ENCODE data around the gene CUEDC1. TPM values are rescaled to one million over a fixed set of nuclear protein-coding genes. Genes with fewer than 3 reads are reported as not detected.

CUEDC1 gene
- total RNA-seq, 1 donor from 2014 or later, result 38.4 TPM

DNA sequence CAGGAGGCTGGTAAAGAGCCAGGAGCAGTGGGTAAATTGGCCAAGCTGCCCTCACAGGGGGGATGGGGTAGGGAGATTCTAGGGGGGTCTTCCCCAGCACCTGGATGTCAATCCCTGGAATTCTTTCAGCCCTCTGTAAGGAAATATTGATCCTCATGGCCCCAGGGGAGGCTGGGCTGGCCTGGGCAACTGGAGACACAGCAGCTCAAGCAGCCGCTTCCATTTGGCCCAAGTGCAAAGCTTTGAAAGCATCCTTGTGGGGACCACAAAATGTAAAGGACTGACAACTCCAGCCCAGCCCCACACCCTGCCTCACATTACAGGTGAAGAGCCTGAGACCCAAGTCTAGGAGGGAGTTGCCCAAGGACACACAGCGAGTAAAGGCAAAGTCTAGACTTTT, 66.0 kb downstream of the CUEDC1 start:
- H3K27ac Mint-ChIP-seq (ENCODE audit: unreplicated experiment), result no peak overlapping the region
- DNase-seq (ENCODE audit: extremely low spot score, unreplicated experiment), result no peak
- H3K27me3 Mint-ChIP-seq (ENCODE audit: unreplicated experiment), result no peaks in the 10 kb centered on the region
- peaks cover 6% of the 10 kb centered on the region for H3K36me3 Mint-ChIP-seq (ENCODE audit: unreplicated experiment)
- TF ChIP-seq, protein P1, sequence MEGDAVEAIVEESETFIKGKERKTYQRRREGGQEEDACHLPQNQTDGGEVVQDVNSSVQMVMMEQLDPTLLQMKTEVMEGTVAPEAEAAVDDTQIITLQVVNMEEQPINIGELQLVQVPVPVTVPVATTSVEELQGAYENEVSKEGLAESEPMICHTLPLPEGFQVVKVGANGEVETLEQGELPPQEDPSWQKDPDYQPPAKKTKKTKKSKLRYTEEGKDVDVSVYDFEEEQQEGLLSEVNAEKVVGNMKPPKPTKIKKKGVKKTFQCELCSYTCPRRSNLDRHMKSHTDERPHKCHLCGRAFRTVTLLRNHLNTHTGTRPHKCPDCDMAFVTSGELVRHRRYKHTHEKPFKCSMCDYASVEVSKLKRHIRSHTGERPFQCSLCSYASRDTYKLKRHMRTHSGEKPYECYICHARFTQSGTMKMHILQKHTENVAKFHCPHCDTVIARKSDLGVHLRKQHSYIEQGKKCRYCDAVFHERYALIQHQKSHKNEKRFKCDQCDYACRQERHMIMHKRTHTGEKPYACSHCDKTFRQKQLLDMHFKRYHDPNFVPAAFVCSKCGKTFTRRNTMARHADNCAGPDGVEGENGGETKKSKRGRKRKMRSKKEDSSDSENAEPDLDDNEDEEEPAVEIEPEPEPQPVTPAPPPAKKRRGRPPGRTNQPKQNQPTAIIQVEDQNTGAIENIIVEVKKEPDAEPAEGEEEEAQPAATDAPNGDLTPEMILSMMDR (IDR thresholded peaks at IDR 0.05), result no peak
- peaks cover 50% of the 10 kb centered on the region for H3K4me1 Mint-ChIP-seq (ENCODE audit: unreplicated experiment)
- H3K9me3 Mint-ChIP-seq (ENCODE audit: unreplicated experiment), result no peaks in the 10 kb centered on the region
- no peak overlapping the region for H3K4me3 Mint-ChIP-seq (ENCODE audit: unreplicated experiment)

DNA sequence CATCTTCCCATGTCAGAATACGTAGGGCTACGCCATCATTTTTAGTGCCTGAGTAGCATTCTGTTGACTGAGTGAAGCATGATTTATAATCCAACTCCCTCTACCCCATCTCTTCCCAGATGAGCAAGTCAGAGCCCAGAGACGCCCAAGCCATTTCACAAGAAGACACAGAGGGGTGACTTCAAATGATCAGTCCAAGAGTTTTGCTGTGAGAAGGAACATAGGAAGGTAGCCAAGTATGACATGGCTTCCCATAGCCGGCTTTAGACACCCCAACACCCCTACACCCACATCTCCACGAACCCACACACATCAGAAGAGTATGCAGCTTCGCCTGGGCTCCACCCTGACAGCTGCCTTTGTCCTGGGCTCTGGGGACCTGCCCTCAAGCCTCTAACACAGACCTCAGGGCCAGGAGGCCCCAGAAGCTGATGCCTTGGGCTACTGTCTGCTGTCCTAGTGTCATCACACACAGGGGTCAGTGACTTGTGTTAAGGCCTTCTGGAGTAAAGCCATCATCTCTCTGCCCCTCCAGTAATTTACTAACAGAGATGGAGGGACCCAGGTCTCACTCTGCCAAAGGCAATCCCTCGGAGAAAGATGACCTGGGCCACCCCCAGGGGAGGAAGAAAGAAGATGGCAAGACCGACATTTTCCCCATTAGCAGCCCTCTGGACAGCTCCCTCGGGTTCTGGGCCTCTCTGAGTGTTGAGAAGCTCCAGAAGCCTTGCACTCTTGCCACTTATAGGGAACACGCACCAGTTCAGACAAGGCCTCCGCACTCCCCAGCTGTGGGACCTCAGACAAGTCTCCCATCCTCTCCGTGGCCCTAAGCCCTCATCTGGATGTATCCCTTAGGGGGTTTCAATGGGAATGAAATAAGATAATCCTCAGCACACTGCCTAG, 66.6 kb downstream of the CUEDC1 start:
- Mint-ChIP-seq H3K36me3 (ENCODE audit: unreplicated experiment) (peaks cover 6% of the 10 kb centered on the region), H3K4me3 (ENCODE audit: unreplicated experiment) (no peak overlapping the region), H3K9me3 (ENCODE audit: unreplicated experiment) (no peaks in the 10 kb centered on the region), H3K27me3 (ENCODE audit: unreplicated experiment) (no peaks in the 10 kb centered on the region), H3K27ac (ENCODE audit: unreplicated experiment) (no peak overlapping the region), H3K4me1 (ENCODE audit: unreplicated experiment) (peaks cover 46% of the 10 kb centered on the region)
- TF ChIP-seq, protein P1 (IDR thresholded peaks at IDR 0.05), result no peak
- no peak for DNase-seq (ENCODE audit: extremely low spot score, unreplicated experiment)

DNA sequence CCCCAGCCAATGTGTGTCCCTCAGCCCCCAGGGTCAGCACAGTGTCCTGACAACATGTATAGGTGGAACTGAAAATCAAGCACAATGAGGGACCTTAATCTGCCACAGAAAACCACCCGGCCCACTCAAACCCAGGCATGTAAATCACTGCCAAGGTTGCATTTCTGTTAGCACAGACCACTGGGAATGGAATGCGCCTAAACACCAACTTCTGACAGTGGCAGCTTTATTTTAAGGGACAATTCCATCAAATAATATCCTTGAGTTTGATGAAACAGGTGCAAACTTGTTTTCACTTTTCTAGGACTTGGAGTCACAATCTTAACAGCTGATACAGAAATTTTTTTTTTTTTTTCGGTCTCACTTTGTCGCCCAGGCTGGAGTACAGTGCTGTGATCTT, 68.1 kb downstream of the CUEDC1 start:
- H3K9me3 Mint-ChIP-seq (ENCODE audit: unreplicated experiment), result no peaks in the 10 kb centered on the region
- no peak overlapping the region for H3K27ac Mint-ChIP-seq (ENCODE audit: unreplicated experiment)
- H3K27me3 Mint-ChIP-seq (ENCODE audit: unreplicated experiment), result no peaks in the 10 kb centered on the region
- H3K4me3 Mint-ChIP-seq (ENCODE audit: unreplicated experiment), result no peak overlapping the region
- peaks cover 38% of the 10 kb centered on the region for H3K4me1 Mint-ChIP-seq (ENCODE audit: unreplicated experiment)
- H3K36me3 Mint-ChIP-seq (ENCODE audit: unreplicated experiment), result peaks cover 9% of the 10 kb centered on the region
- TF ChIP-seq, protein P1 (IDR thresholded peaks at IDR 0.05), result no peak
- DNase-seq (ENCODE audit: extremely low spot score, unreplicated experiment), result no peak

DNA sequence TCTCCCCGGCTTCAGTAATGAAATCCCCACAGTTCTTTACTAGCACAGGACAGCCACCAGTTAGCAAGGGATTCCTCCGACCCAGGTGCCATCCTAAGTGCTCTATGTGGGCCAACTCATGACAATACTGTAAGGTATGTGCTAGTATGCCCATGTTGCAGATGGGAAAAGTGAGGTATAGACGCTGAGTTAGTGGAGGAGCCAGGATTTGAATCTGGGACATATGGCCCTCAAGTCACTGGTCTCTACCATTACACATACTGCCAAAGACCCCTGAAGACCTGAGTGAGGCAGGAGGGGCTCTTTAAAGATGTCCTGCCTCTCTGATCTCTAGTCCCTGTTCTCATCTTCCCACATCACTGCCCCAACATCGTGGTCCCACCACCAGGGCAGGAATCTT, 69.2 kb downstream of the CUEDC1 start:
- TF ChIP-seq, protein P1 (IDR thresholded peaks at IDR 0.05), result no peak
- H3K27ac Mint-ChIP-seq (ENCODE audit: unreplicated experiment), result no peak overlapping the region
- no peaks in the 10 kb centered on the region for H3K27me3 Mint-ChIP-seq (ENCODE audit: unreplicated experiment)
- no peak for DNase-seq (ENCODE audit: extremely low spot score, unreplicated experiment)
- peaks cover 9% of the 10 kb centered on the region for H3K36me3 Mint-ChIP-seq (ENCODE audit: unreplicated experiment)
- no peaks in the 10 kb centered on the region for H3K9me3 Mint-ChIP-seq (ENCODE audit: unreplicated experiment)
- H3K4me3 Mint-ChIP-seq (ENCODE audit: unreplicated experiment), result no peak overlapping the region
- H3K4me1 Mint-ChIP-seq (ENCODE audit: unreplicated experiment), result peaks cover 42% of the 10 kb centered on the region

DNA sequence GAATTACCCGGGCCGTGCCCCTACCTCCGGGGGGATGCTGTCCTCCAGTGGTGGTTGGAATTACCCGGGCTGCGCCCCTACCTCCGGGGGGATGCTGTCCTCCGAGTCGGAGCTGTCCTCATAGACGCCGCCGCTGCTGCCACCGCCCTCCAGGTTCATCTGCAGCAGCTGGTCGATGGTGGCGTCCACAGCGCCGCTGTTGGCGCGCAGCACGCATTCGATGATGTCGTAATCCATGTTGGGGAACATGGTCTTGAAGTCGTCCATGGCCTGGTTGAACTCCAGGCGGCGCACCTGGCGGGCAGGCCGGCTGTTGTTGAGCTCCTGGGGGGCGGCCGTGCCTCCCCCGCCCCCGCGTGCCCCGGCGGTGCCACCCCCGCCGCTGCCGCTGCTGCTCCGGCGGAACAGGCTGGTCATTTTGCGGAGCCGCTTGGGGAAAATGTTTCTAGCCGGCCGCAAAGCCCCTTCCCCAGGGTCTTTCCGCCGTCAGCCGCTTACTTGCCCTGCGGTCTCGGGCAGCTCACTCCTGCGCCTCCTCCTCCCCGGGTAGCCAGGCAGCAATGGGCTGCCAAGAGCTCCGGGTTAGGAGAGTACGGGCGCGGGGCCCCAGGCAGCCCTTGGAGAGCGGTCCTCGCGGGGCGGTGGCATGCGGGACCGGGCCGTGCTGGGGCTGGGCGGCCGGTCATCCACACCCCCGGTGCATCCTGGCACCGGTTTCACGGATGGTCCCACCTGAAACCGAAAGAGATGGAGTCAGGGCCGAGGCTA, 69.9 kb downstream of the CUEDC1 start:
- no peaks in the 10 kb centered on the region for H3K9me3 Mint-ChIP-seq (ENCODE audit: unreplicated experiment)
- H3K36me3 Mint-ChIP-seq (ENCODE audit: unreplicated experiment), result peaks cover 9% of the 10 kb centered on the region
- TF ChIP-seq, protein P1 (IDR thresholded peaks at IDR 0.05), result no peak
- H3K4me1 Mint-ChIP-seq (ENCODE audit: unreplicated experiment), result peaks cover 42% of the 10 kb centered on the region
- no peak for DNase-seq (ENCODE audit: extremely low spot score, unreplicated experiment)
- no peaks in the 10 kb centered on the region for H3K27me3 Mint-ChIP-seq (ENCODE audit: unreplicated experiment)
- no peak overlapping the region for H3K27ac Mint-ChIP-seq (ENCODE audit: unreplicated experiment)
- H3K4me3 Mint-ChIP-seq (ENCODE audit: unreplicated experiment), result no peak overlapping the region
